Right hindlimb (tissue), 1 donor: ENCODE results near the gene KDM4F.

Experiments
- DNase-seq: peaks from one replicate; pipeline ENCODE4 v3.0.0-alpha.2; 2018

Gene KDM4F

GRCh38 chr11:95066716-95067038, 17.5 kb downstream of the KDM4F start, which contains the start of gene SRSF8:
Gene SRSF8 (plus strand): TSS chr11:95066919. CDS start chr11:95067227, 308 bp downstream.
- no peak for DNase-seq

- DNase-seq, result peak; percentile 91
Observed at GRCh38 chr11:95067039-95067840, 18.0 kb downstream of the KDM4F start.

- no peak for DNase-seq
Observed at GRCh38 chr11:95067841-95068219, 18.6 kb downstream of the KDM4F start.

- DNase-seq, result peak; percentile 83
Observed at GRCh38 chr11:95068549-95068948, 19.3 kb downstream of the KDM4F start.

- no peak for DNase-seq
Observed at GRCh38 chr11:95070471-95070870, 21.2 kb downstream of the KDM4F start.

GRCh38 chr11:95072948-95073347, 23.7 kb downstream of the KDM4F start:
- no peak for DNase-seq

- DNase-seq, result no peak
Observed at GRCh38 chr11:95074792-95075563, 25.8 kb downstream of the KDM4F start.

GRCh38 chr11:95076416-95076815, 27.2 kb downstream of the KDM4F start:
- DNase-seq, result no peak

GRCh38 chr11:95076981-95077380, 27.8 kb downstream of the KDM4F start:
- no peak for DNase-seq

- no peak for DNase-seq
Observed at GRCh38 chr11:95078526-95078925, 29.3 kb downstream of the KDM4F start.

- DNase-seq, result no peak
Observed at GRCh38 chr11:95081010-95081409, 31.8 kb downstream of the KDM4F start.

- no peak for DNase-seq
Observed at GRCh38 chr11:95081412-95081811, 32.2 kb downstream of the KDM4F start.

GRCh38 chr11:95082576-95083001, 33.4 kb downstream of the KDM4F start:
- no peak for DNase-seq

GRCh38 chr11:95084509-95084908, 35.3 kb downstream of the KDM4F start:
- DNase-seq, result no peak

- no peak for DNase-seq
Observed at GRCh38 chr11:95085117-95085816, 36.0 kb downstream of the KDM4F start.

GRCh38 chr11:95086151-95086550, 36.9 kb downstream of the KDM4F start:
- no peak for DNase-seq

GRCh38 chr11:95086836-95087570, 37.8 kb downstream of the KDM4F start:
- DNase-seq, result no peak

- DNase-seq, result no peak
Observed at GRCh38 chr11:95088946-95089619, 39.9 kb downstream of the KDM4F start.

GRCh38 chr11:95089620-95090542, 40.7 kb downstream of the KDM4F start, which contains the start of gene ENDOD1:
Gene ENDOD1 (plus strand): TSS chr11:95089846. CDS start chr11:95089928, 82 bp downstream.
- DNase-seq, result peak; percentile 92

- no peak for DNase-seq
Observed at GRCh38 chr11:95091663-95092180, 42.5 kb downstream of the KDM4F start.
